GM20000 (cell line): ENCODE measurements around the gene RPL35A.
A peak's percentile ranks its signal among the peaks of the same experiment; 100 is the strongest.
"Not testable (repeated sequence)": the region's sequence is repeated elsewhere in the genome, so short reads cannot be mapped to it uniquely, and the experiment has no call there.

Source experiments
- DNase-seq: peaks from one replicate; pipeline ENCODE4 v3.0.0; 2012; ENCODE audit warnings: low spot score
- TF ChIP-seq, protein P1 (sequence below): IDR thresholded peaks from 2 replicates; pipeline ENCODE4 v1.5.1; 2012; ENCODE audit warnings: mild to moderate bottlenecking, control low read depth; ENCODE audit errors: extremely low read depth, missing control alignments

Gene RPL35A

DNA sequence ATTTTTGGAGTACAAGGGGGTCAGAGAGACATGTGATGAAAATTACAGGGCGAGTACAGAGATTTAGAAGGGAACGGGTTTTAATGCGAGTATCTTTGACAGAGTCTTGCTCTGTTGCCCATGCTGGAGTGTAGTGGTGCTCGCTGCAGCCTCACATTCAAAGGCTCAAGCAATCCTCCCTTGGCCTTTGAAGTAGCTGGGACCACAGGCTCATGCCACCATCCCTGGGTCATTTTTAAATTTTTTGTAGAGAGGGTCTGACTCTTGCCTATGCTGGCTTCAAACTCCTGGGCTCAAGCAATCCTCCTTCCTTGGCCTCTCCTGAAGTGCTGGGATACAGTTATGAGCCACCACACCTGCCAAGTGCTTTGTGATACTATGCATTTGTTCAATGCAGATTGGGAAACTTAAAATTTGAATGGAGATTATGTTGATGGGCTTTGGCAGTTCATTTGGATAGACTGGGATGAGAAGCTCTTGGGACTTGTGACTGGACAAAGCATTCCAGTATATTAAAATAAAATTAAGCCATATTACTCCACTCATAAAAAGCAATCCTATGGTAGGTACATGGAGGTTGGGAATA, 6.0 kb downstream of the RPL35A start:
- no peak for DNase-seq
- TF ChIP-seq, protein P1, sequence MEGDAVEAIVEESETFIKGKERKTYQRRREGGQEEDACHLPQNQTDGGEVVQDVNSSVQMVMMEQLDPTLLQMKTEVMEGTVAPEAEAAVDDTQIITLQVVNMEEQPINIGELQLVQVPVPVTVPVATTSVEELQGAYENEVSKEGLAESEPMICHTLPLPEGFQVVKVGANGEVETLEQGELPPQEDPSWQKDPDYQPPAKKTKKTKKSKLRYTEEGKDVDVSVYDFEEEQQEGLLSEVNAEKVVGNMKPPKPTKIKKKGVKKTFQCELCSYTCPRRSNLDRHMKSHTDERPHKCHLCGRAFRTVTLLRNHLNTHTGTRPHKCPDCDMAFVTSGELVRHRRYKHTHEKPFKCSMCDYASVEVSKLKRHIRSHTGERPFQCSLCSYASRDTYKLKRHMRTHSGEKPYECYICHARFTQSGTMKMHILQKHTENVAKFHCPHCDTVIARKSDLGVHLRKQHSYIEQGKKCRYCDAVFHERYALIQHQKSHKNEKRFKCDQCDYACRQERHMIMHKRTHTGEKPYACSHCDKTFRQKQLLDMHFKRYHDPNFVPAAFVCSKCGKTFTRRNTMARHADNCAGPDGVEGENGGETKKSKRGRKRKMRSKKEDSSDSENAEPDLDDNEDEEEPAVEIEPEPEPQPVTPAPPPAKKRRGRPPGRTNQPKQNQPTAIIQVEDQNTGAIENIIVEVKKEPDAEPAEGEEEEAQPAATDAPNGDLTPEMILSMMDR = no peak

DNA sequence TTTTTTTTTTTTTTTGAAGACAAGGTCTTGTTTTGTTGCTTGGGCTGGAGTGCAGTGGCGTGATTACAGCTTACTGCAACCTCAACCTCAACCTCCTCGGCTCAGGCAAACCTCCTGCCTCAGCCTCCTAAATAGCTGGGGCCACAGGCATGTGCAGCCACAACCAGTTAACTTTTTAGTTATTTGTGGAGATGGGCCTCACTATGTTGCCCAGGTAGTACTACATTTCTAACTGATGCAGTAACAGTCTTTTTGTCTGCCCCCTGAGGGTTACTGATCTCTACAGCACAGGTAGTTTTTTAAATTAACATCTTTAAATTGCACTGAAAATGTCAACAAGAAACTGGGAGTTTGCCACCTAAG, 6.6 kb downstream of the RPL35A start:
- no peak for DNase-seq
- TF ChIP-seq, protein P1 = no peak

DNA sequence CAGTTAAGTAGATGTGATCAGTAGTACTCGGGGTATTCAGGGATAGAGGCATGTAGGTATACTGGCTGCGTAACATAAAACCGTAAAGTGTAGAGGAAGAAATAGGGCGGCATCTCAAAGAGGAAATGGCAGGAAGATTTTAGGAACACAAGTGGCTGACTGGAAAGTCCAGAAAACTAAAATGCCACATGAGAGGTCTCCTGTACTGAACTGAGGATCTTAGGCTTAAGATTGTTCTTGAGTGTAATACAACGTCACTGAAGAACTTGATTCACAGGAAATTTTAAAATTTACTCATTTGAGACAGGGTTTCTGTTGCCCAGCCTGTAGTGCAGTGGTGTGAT, 7.8 kb downstream of the RPL35A start:
- DNase-seq = no peak
- TF ChIP-seq, protein P1 = no peak

DNA sequence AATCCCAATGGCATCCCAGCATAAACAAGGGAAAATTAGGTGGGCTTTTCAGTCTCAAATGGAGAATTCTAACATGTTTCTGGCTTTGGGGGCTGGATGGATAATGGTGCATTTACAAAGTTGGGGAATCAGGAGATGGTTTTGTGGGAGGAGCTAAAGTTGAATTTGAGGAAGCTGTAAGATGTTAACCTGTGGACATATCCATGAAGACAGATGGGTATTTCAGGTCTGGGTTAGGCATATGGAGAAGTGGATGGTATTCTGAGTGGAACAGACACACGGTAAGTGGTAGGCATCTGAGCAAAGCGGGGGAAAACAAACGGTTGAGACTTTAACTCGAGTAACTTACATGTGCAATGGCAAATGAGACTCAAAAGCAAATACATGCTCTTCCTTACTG, 8.4 kb downstream of the RPL35A start:
- DNase-seq = no peak
- TF ChIP-seq, protein P1 = no peak

DNA sequence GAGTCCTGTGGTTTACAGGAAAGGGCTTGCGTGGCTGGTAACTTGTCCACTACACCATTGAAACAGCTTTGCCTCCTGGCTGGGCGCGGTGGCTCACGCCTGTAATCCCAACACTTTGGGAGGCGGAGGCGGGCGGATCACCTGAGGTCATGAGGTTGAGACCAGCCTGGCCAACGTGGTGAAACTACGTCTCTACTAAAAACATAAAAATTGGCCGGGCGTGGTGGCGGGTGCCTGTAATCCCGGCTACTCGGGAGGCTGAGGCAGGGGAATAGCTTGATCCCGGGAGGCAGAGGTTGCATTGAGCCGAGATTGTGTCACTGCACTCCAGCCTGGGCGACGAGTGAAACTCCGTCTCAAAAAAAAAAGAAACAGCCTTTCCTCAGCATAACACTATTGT, 8.9 kb downstream of the RPL35A start:
- DNase-seq = not testable (repeated sequence)

DNA sequence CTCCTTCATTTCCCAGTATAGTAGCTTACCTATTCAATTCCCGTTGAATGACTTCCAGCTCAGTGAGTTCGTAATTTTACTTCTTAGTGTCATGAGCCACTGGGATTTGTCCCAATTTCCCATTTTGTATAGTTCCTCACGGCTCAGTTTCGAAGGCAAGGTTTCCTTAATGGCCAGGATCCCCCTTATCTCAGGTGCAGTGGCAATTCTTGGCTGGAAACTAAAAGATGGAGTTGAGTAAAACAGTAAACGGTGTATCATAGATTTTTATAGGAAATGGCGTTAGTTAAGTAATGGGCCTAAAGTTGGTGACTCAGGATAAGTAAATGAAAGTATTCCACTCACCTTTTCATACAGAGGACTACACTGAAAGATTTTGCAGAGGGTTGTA, 9.5 kb downstream of the RPL35A start:
- TF ChIP-seq, protein P1 = no peak
- no peak for DNase-seq

DNA sequence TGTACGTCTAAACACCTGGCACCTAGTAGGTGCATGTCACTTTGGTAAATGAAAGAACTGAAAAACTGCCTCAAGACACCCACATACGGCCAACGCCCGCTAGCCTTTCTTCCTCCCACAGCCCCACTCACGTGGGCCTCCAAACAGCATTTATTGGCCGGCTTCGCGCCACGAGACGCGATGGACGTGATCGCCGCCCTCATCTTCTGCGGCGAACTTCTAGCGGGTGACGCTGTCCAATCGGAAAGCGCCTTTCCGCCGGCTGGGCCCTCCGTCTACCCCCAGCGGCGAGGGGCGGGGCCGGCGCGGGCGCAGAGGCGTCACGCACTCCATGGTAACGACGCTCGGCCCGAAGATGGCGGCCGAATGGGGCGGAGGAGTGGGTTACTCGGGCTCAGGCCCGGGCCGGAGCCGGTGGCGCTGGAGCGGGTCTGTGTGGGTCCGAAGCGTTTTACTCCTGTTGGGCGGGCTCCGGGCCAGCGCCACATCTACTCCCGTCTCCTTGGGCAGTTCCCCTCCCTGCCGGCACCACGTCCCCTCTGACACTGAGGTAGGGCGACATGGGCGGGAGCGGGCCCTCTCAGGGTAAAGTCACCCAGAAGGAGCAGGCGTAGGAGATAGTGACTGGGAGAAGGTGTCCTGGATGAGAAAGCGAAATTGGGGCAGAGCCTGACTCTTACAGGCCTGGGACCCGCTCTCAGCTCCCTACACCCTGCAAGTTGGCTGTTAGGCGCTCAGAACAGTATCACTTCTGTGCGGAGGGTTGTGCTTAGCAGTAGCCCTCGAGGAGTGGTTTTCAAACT, 10.1 kb downstream of the RPL35A start, which contains the start of gene LMLN:
Gene LMLN, plus strand, starts transcription at position 327 of the 803 bp plus-strand sequence. Its CDS starts 29 bp downstream, at position 356.
- TF ChIP-seq, protein P1 = no peak
- DNase-seq = peak; percentile 92
